Measurements from ENCODE around the gene NEDD4L. TPM values are rescaled to one million over a fixed set of nuclear protein-coding genes. Genes with fewer than 3 reads are reported as not detected.

The NEDD4L gene
- total and polyA plus RNA-seq, 10 of the 15 experiments (the other 5 are each of a cell fraction or from before 2014, with no cell fraction given), result 7.4 to 24.0 (median 17.7) TPM

GRCh38 chr18:58279504-58280175, 235.6 kb downstream of the NEDD4L start:
- ATAC-seq (no peak), DNase-seq (ENCODE audit: low read depth, low spot score) (no peak), FAIRE-seq (no peak)
- Histone ChIP-seq H3K36me3 (ENCODE audit: control insufficient read depth in 2 of 2, insufficient read depth in 2 of 2, low read length in 1 of 2) (no peaks in the 10 kb centered on the region), H3K4me1 (ENCODE audit: control insufficient read depth, insufficient read depth, low read length) (no peaks in the 10 kb centered on the region), H3K4me2 (ENCODE audit: control insufficient read depth, insufficient read depth) (no peak overlapping the region), H3K9me3 (replicated peaks; ENCODE audit: control insufficient read depth, insufficient read depth, low read length) (no peaks in the 10 kb centered on the region), H2AFZ (ENCODE audit: control insufficient read depth, low read depth, low read length) (no peak overlapping the region), H3K9ac (ENCODE audit: control insufficient read depth, insufficient read depth, low read length) (no peak overlapping the region), H3K27me3 (replicated peaks in 1 of 2; ENCODE audit: control insufficient read depth in 2 of 2, insufficient read depth in 2 of 2, low read length in 1 of 2) (no peaks in the 10 kb centered on the region), H3K27ac (ENCODE audit: control insufficient read depth, insufficient read depth) (no peak overlapping the region), H4K20me1 (ENCODE audit: control insufficient read depth, insufficient read depth) (no peaks in the 10 kb centered on the region), H3K4me3 (no peak overlapping the region), H3K79me2 (ENCODE audit: control insufficient read depth, insufficient read depth, low read length) (no peaks in the 10 kb centered on the region)
- SMC1A ChIA-PET (ENCODE audit: uncharacterized antibody, unreplicated experiment), result interaction anchor here (1.6 kb wide), 1 partner anchor 10 kb away, joined by 3 read pairs; no protein-coding TSS in a partner anchor
- CTCF ChIA-PET, result interaction anchor here (1.5 kb wide), 1 partner anchor 42 kb away, joined by 5 read pairs; no protein-coding TSS in a partner anchor
- 63% methylated on average over 7 of the region's 7 CpGs for WGBS (ENCODE audit: insufficient coverage, insufficient replicate concordance, low lambda C conversion rate, missing lambda C conversion rate)
- TF ChIP-seq FOXK2 (IDR thresholded peaks at IDR 0.05), result no peak
- no peak for TF ChIP-seq SREBF1 (IDR thresholded peaks at IDR 0.05; ENCODE audit: low read length)
- TF ChIP-seq GATAD2B (conservative IDR thresholded peaks at IDR 0.05; ENCODE audit: low read depth), result no peak
- TF ChIP-seq, protein P1, sequence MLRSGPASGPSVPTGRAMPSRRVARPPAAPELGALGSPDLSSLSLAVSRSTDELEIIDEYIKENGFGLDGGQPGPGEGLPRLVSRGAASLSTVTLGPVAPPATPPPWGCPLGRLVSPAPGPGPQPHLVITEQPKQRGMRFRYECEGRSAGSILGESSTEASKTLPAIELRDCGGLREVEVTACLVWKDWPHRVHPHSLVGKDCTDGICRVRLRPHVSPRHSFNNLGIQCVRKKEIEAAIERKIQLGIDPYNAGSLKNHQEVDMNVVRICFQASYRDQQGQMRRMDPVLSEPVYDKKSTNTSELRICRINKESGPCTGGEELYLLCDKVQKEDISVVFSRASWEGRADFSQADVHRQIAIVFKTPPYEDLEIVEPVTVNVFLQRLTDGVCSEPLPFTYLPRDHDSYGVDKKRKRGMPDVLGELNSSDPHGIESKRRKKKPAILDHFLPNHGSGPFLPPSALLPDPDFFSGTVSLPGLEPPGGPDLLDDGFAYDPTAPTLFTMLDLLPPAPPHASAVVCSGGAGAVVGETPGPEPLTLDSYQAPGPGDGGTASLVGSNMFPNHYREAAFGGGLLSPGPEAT (IDR thresholded peaks at IDR 0.05; ENCODE audit: low read depth), result no peak
- TF ChIP-seq E2F4 (IDR thresholded peaks at IDR 0.05; ENCODE audit: low read depth, low read length), result no peak
- BruUV-seq (replicated peaks), result no TSS peak
- in situ Hi-C loops (cut with MboI) (no loop called here), intact Hi-C loops (cut with micrococcal nuclease; ENCODE audit: unreplicated experiment) (no loop called here)
- POLR2A ChIA-PET, result no interaction called here
- RAD21 ChIA-PET (ENCODE audit: unreplicated experiment), result interaction anchor here (1.0 kb wide), 1 partner anchor 21 kb away, joined by 3 read pairs; no protein-coding TSS in a partner anchor
